GM19467 (cell line): Measurements from ENCODE around the gene ACOT7.

Source experiments
- ATAC-seq: cut with Tn5 transposase; IDR thresholded peaks from one replicate; pipeline ENCODE4 v1.9.1; 2021; ENCODE audit warnings: mild to moderate bottlenecking, moderate library complexity; ENCODE audit not compliant: unreplicated experiment

Gene ACOT7

DNA sequence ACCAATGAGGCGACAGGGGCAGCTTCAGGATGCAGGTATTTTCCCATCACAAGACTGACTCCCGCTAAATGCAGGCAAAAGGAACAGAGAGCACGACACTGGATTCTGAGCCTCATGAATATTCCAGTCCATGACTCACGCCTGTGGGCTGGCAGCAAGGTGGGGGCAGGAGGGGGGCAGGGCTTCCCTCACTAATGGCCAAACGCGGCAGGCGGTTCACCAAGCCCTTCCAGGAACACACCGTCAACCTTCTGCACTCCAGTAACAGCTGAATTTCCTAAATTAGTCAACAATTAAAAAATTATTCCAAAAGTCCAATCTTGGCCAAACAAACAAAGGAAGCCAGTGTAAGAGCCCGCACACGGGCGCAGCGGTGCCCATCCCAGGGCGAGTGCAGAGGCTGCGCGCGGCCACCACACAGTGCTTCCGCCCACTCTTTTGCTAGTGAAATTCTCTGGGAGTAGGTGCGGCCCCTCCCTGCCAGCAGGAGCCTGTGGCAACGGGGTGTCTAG is 120.1 kb downstream of the ACOT7 start:
- ATAC-seq = no peak

- ATAC-seq = no peak
Observed at GRCh38 chr1:6272868-6273267, 120.7 kb downstream of the ACOT7 start.

DNA sequence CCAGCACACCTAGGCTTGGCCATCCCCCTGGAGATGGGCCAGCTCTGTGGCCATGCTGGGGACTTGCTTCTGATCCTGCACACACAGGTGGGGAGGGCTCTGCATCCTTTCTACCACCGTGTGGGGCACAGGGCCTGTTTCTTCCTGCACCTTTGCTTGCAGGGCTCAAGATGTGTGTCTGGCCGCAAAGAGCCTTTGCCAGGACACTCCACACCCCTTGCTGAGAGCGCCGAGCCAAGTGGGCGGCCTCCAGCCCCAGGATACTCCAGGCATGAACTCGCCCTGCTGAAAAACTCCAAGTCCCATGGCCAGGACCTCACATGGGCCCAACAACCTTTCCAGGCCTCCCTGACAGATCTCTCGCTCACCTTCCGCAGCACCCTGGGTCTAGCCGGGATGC is 121.1 kb downstream of the ACOT7 start:
- ATAC-seq = no peak

DNA sequence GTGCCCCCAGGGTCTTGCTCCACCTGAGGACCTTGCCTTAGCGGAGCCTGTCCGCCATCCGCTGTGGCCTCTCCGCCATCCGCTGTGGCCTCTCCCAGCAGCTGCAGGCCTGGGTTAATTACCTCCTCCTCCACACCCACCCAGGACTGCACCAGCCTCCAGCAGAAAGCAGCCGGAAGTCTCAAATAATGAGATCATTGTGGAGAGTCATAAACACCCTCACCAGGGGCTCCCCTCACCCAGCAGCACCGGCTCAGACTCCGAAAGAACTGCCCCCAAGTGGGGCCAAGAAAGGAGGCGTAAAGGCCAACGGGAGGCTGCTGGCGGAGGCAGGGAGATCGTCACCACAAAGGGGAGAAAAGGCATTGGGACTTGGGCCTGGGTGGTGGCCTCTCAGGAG is 122.0 kb downstream of the ACOT7 start:
- ATAC-seq = no peak

GRCh38 chr1:6271006-6271405 is 122.6 kb downstream of the ACOT7 start:
- no peak for ATAC-seq

DNA sequence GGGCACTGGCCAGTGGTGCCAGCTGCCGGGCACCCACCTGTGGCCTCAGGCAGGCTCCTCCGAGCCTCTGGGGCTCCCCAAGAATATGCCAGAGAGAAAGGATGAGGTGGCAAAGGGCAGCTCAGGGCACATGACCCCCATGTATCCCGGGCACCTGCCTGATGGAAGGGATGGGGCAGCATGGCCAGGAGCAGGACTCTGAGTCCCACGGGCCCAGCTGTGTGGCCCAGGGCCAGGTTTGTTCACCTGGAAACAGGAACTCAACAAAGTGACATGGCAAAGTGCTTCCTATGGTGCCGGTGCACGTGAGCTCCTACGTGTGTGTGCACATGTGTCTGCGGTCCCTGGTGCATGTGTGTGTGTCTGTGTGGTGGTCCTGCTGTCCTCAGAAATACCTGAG is 123.2 kb downstream of the ACOT7 start:
- no peak for ATAC-seq

GRCh38 chr1:6269720-6270400 is 123.7 kb downstream of the ACOT7 start:
- no peak for ATAC-seq

DNA sequence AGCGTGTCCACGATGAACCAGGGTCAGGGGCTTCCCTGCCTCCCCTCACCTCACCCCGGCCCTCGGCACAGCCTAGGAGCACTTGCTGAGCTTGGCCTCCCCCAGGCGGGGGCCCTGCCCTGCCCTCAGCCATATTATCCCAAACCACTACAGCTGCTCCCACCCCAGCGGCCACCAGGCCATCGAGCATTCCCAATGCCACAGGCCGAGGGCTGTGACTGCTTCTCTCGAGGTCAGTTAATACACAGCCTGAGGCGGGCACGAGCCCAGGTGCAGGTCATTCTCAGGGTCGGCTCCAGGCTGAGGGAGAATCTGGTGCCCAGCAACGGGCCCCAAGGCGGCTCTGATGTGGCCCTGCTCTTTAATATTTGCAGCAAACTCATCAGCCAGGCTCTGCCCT is 124.3 kb downstream of the ACOT7 start:
- ATAC-seq = no peak

DNA sequence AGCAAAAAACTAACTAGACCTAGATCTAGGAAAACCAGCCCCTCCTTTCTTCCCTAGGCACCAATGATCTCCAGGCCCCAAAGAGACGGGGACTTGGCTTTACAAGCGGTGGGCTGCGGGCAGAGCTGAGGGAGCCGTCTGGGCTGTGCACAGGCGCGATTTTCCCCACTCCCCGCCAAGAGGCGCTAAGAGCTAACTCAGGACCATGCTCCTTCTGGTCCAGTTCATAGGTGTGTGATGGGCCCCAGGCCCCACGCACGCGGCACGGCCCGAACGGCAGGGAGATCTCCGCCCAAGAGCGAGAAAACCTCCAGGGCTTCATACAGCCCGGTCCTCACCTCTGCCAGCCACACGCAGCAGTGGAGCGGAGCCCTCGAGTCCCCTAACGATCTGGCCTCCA is 125.2 kb downstream of the ACOT7 start:
- no peak for ATAC-seq

- ATAC-seq = no peak
Observed at GRCh38 chr1:6267686-6268322, 125.8 kb downstream of the ACOT7 start.

GRCh38 chr1:6266641-6267040 is 126.9 kb downstream of the ACOT7 start:
- no peak for ATAC-seq

- no peak for ATAC-seq
Observed at GRCh38 chr1:6265151-6265550, 128.4 kb downstream of the ACOT7 start.

DNA sequence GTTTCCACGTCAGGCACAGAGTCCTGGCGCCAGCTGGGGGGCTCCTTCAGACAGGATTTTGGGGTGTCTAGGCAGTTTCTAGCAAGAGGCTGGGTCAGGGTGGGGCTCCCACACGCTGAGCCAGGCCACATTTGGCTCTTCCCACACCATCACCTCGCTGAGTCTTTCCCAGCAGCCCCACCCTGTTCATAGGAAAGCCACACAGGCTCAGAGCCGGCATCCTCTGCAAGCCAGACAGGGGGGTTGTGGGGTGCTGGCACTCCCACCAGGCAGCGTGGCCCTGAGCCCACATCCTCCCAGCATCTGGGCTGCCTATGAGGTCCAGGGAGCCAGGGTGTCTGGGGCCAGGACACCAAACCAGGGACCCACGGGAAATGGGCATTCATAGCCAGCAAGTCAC is 129.9 kb downstream of the ACOT7 start:
- ATAC-seq = no peak

DNA sequence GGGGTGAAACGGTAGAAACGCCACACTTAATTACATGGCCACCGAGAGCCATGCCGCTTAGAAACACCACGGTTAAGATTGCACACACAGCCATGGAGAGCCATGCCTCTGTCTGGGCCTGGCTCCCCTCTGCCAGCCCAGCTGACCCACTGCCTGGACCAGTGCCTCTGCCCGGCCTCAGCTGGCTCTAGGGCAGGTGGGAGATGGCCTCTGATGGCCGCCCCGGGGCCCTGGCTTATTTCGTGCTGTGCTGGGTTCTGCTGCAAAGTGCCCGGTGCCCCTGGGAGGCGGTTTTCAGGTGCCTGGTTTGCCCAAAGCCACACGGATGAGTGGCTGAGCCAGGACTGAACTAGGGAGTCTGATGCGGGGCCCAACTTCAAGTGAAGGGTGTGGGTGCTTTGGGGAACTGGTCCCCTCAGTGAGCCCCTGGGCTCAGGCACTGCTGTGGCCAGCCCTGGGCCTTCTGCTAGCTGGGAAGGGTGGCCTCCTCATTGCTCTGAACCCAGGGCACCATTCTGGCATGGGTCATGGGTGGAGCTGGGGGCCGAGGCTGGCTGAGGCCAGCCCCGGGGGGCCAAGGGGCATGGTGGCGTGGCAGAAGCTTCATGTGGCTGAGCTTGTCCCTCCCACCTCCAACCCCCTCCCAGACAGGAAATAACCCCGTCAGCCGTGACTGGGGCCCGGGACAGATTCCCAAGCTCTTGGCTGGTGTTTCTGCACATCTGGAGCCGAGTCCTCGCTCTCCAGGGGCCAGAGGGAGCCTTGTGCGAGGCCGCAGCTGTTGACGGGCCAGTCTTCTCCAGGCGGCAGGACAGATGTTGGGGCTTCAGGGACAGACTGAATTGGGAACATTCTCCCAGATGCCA is 130.8 kb downstream of the ACOT7 start:
- ATAC-seq = no peak

- no peak for ATAC-seq
Observed at GRCh38 chr1:6261615-6261995, 132.0 kb downstream of the ACOT7 start.

DNA sequence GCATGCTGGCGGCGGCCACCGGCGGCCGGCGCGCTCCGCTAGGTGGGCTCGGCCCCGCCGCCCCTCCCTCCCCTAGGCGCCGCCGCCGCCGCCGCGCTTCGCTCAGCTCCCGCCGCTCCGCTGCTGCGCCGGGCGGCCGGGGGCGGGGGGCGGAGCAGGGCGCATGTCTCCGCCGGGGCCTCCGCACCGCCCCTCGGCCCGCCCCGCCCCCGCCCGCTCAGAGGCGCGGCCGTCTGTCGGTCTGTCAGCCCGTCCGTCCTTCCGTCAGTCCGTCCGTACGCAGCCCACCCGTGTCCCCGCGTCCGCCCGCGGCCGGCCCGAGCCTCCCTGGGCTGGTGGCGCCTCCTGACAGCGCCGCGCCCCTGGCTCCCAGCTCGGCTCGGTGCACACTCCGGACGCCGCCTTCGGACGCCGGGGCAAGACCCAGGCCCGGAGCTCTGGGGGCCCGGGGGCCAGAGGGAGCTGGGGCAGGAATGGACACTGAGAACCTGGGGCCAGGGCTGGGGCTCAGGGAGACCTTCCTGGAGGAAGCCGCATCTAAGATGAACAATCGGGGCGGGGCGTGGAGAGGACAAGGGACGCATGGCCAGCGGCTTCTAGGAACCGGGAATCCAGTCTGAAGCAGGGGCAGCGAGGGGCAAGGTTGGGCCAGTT is 132.5 kb downstream of the ACOT7 start, which contains the start of gene GPR153:
Gene GPR153 (minus strand): TSS at position 138 of the 654 bp plus-strand sequence. CDS start 6,193 bp downstream, outside the sequence.
- ATAC-seq = no peak

GRCh38 chr1:6260433-6260934 is 133.1 kb downstream of the ACOT7 start:
- ATAC-seq = no peak

DNA sequence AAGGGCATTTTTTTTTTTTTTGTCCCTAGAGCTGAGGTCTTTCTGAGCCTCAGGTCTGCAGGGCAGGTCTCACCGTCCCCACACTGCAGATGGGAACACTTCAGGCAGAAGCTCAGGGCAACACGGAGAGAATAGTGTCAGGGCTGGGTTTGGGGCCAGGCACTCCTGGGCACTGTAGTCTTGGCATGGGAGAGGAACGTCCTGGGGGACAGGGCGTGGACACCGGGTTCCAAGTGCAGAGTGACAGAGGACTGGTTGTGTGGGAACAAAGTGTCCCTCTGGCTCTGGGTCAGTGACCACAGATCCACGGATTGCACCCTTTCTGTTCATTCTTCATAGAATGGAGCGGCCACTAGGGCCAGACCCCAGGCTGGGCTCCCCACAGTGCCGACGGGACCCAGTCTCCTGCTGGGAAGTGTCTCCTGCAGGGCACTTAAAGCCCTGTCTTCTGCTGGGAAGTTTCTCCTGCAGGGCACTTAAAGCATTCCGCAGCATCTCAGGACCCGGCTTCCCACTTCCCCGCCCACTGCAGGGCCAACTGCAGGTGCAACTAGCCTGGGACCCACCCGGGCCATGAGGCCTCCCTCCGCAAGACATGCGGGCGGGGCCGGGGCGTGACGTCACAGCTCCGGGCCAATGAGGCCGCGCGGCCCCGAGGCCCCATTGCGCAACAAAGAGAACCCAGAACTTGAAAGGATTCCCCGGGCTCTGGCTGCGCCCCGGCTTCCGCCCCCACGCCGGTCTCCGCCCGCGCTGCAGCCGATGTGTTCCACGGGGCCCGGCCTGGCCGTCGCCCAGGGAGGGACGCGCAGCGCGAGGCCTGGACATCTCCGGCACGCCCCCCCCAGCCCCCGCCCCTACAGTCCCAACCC is 133.8 kb downstream of the ACOT7 start:
- peak; percentile 55 for ATAC-seq

GRCh38 chr1:6258675-6259074 is 134.9 kb downstream of the ACOT7 start:
- ATAC-seq = no peak

DNA sequence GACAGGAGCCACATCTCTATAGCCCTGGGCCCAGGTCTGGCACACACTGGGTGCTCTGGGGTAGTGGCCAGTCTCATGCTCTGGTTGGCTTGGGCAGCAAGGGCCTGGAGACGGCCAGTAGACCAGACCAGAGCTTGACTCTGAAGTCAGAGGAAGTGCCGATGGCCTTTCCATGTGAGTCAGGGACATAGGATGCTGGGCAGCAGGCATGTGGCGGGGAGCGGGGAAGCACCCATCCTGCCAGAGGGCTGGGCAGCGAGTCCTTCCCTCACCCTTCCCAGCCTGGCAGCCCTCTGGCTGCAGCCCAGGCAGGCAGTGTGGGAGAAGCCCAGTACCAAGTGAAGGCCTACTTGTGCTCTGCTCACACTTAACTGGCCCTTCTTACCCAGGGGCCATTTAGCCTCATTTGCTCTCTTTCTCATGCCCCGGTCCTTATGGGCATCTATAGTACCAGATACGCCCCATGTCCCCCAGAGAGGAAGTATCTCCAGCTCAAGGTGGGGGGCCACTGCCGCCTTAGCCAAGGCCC is 136.0 kb downstream of the ACOT7 start:
- no peak for ATAC-seq
